Astrocyte (in vitro differentiated cells and primary cell): ENCODE measurements around the gene TMOD1. TPM values are rescaled to one million over a fixed set of nuclear protein-coding genes. Genes with fewer than 3 reads are reported as not detected.
A peak's percentile ranks its signal among the peaks of the same experiment; 100 is the strongest.

Source experiments
- DNase-seq: peaks from one replicate; pipeline ENCODE4 v3.0.0-alpha.2; 2010; ENCODE audit warnings: low read depth
- FAIRE-seq: peaks from 2 replicates; lab custom pipeline; 2011; peaks lifted over from hg19 to GRCh38; lab: Jason Lieb, UNC
- H2AFZ ChIP-seq: 2 replicates; pipeline ENCODE4 v1.6.0; 2012; ENCODE audit warnings: low read depth, low read length, inconsistent platforms
- H3K27ac ChIP-seq: 2 replicates; pipeline ENCODE4 v1.5.1; 2011; ENCODE audit warnings: low read depth, low read length, inconsistent platforms
- H3K27me3 ChIP-seq: 2 replicates; pipeline ENCODE4 v1.6.0; 2011; ENCODE audit warnings: low read length, inconsistent platforms; ENCODE audit not compliant: insufficient read depth
- H3K36me3 ChIP-seq: 2 replicates; pipeline ENCODE4 v1.5.1; 2011; ENCODE audit warnings: low read length, inconsistent platforms; ENCODE audit not compliant: insufficient read depth
- H3K4me1 ChIP-seq: 2 replicates; pipeline ENCODE4 v1.5.1; 2011; ENCODE audit warnings: low read length, inconsistent platforms; ENCODE audit not compliant: insufficient read depth
- H3K4me2 ChIP-seq: 2 replicates; pipeline ENCODE4 v1.6.0; 2012; ENCODE audit warnings: low read length, inconsistent platforms
- H3K4me3 ChIP-seq: 2 replicates; pipeline ENCODE4 v1.5.1; 2011; ENCODE audit warnings: low read depth, mild to moderate bottlenecking, low read length, inconsistent platforms; ENCODE audit not compliant: insufficient read depth
- H3K79me2 ChIP-seq: 2 replicates; pipeline ENCODE4 v1.6.0; 2012; ENCODE audit warnings: mild to moderate bottlenecking, low read length, inconsistent platforms; ENCODE audit not compliant: insufficient read depth
- H3K9ac ChIP-seq: 2 replicates; pipeline ENCODE4 v1.6.0; 2012; ENCODE audit warnings: mild to moderate bottlenecking, low read length, inconsistent platforms
- H3K9me3 ChIP-seq: 2 replicates; pipeline ENCODE4 v1.5.1; 2012; ENCODE audit warnings: low read depth, mild to moderate bottlenecking, low read length, inconsistent platforms; ENCODE audit not compliant: insufficient read depth
- H4K20me1 ChIP-seq: 2 replicates; pipeline ENCODE4 v1.6.0; 2012; ENCODE audit warnings: low read length, inconsistent platforms; ENCODE audit not compliant: insufficient read depth
- H3K27ac Mint-ChIP-seq: one replicate; pipeline ENCODE4 v1.8.0; 2021; ENCODE audit warnings: mild to moderate bottlenecking, mixed read lengths; ENCODE audit not compliant: unreplicated experiment
- H3K27me3 Mint-ChIP-seq: one replicate; pipeline ENCODE4 v1.8.0; 2021; ENCODE audit warnings: low read depth, mixed read lengths; ENCODE audit not compliant: unreplicated experiment
- H3K36me3 Mint-ChIP-seq: one replicate; pipeline ENCODE4 v1.8.0; 2021; ENCODE audit warnings: low read depth, mixed read lengths; ENCODE audit not compliant: unreplicated experiment
- H3K4me1 Mint-ChIP-seq: one replicate; pipeline ENCODE4 v1.8.0; 2021; ENCODE audit warnings: low read depth, mixed read lengths; ENCODE audit not compliant: unreplicated experiment
- H3K4me3 Mint-ChIP-seq: one replicate; pipeline ENCODE4 v1.8.0; 2021; ENCODE audit warnings: mild to moderate bottlenecking, moderate library complexity, mixed read lengths; ENCODE audit not compliant: unreplicated experiment
- H3K9me3 Mint-ChIP-seq: one replicate; pipeline ENCODE4 v1.8.0; 2021; ENCODE audit warnings: mild to moderate bottlenecking, mixed read lengths; ENCODE audit not compliant: unreplicated experiment
- EZH2 ChIP-seq: IDR thresholded peaks from 2 replicates; pipeline ENCODE4 v1.6.1; 2012; ENCODE audit warnings: mild to moderate bottlenecking, low read length, inconsistent platforms; ENCODE audit not compliant: insufficient read depth
- total RNA-seq: library from RNA; stranded (reverse); gene quantifications from 2 replicates; pipeline ENCODE4 v1.2.1, GENCODE V29; 2021
- TF ChIP-seq, protein P1 (sequence below): IDR thresholded peaks from 2 replicates; pipeline ENCODE4 v1.5.1; 2011; ENCODE audit warnings: low read depth, mild to moderate bottlenecking, inconsistent platforms, low read length, moderate library complexity; ENCODE audit not compliant: insufficient read depth

Gene TMOD1
- total RNA-seq, 1 donor from 2014 or later = 0.48 TPM

DNA sequence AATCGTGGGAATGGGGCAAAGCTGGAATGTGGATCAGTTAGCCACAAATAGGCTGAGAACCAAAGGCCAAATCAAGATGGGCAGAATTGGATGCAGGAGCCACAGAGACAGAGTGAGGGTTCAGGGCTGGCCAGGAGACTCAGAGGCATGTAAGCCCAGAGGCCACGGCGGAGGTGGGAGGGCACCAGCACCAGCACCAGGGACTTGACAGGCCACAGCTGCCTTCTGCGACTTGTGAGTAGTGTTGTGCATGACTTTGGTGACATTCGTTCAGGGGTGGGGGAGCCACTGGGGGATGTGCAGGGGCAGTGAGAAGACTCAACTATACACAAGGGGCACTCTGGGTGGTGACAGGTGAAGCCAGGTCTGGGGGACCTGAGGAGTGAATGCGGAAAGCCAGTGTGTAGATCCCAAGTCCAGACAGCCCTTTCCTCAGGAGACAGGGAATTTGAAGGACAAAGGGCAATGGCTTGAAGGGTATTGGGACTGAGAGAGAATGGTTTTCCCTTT is 53.2 kb downstream of the TMOD1 start:
- TF ChIP-seq, protein P1, sequence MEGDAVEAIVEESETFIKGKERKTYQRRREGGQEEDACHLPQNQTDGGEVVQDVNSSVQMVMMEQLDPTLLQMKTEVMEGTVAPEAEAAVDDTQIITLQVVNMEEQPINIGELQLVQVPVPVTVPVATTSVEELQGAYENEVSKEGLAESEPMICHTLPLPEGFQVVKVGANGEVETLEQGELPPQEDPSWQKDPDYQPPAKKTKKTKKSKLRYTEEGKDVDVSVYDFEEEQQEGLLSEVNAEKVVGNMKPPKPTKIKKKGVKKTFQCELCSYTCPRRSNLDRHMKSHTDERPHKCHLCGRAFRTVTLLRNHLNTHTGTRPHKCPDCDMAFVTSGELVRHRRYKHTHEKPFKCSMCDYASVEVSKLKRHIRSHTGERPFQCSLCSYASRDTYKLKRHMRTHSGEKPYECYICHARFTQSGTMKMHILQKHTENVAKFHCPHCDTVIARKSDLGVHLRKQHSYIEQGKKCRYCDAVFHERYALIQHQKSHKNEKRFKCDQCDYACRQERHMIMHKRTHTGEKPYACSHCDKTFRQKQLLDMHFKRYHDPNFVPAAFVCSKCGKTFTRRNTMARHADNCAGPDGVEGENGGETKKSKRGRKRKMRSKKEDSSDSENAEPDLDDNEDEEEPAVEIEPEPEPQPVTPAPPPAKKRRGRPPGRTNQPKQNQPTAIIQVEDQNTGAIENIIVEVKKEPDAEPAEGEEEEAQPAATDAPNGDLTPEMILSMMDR = no peak
- no peak for TF ChIP-seq EZH2
- no peaks in the 10 kb centered on the region for H3K9me3 Mint-ChIP-seq
- peaks cover 4% of the 10 kb centered on the region for H3K4me1 Mint-ChIP-seq
- H3K27me3 Mint-ChIP-seq = peaks cover 40% of the 10 kb centered on the region
- no peaks in the 10 kb centered on the region for H3K79me2 ChIP-seq
- no peaks in the 10 kb centered on the region for H3K9me3 ChIP-seq
- H2AFZ ChIP-seq = no peak overlapping the region
- H3K4me2 ChIP-seq = no peak overlapping the region
- H3K27me3 ChIP-seq = peaks cover 2% of the 10 kb centered on the region
- H3K27ac ChIP-seq = no peak overlapping the region
- H3K4me3 Mint-ChIP-seq = no peak overlapping the region
- no peaks in the 10 kb centered on the region for H3K36me3 ChIP-seq
- no peaks in the 10 kb centered on the region for H4K20me1 ChIP-seq
- no peak overlapping the region for H3K9ac ChIP-seq
- H3K4me3 ChIP-seq = no peak overlapping the region
- FAIRE-seq (no peak), DNase-seq (no peak)
- peaks cover 5% of the 10 kb centered on the region for H3K4me1 ChIP-seq
- H3K36me3 Mint-ChIP-seq = no peaks in the 10 kb centered on the region
- H3K27ac Mint-ChIP-seq = no peak overlapping the region

DNA sequence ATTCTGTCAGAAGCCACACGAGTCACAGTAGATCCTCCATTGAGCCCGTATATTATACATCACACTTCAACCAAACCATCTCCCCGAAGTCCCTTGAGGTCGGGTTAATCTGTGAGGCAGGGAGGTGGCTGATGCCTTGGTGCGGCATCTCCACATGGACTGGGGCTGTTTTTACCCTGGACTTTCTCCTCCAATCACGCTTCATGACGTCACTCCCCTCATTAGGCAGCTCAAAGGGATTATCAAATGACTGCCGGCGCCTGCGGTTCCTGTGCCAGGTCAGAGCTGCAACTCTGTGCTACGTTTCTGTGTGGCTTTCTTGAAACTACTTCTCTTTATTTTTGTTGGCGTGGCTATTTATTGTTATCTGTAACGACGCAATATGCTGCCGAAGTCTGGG is 53.7 kb downstream of the TMOD1 start:
- no peaks in the 10 kb centered on the region for H3K9me3 Mint-ChIP-seq
- Histone ChIP-seq H3K9ac (no peak overlapping the region), H3K27ac (no peak overlapping the region), H3K79me2 (no peaks in the 10 kb centered on the region), H3K4me3 (no peak overlapping the region), H3K4me2 (no peak overlapping the region), H3K27me3 (peaks cover 2% of the 10 kb centered on the region), H3K9me3 (no peaks in the 10 kb centered on the region), H3K36me3 (no peaks in the 10 kb centered on the region), H4K20me1 (no peaks in the 10 kb centered on the region), H2AFZ (peak overlapping the region; percentile 69), H3K4me1 (peaks cover 5% of the 10 kb centered on the region)
- no peaks in the 10 kb centered on the region for H3K36me3 Mint-ChIP-seq
- no peak for FAIRE-seq
- peak; percentile 7 for DNase-seq
- no peak overlapping the region for H3K4me3 Mint-ChIP-seq
- peaks cover 40% of the 10 kb centered on the region for H3K27me3 Mint-ChIP-seq
- no peak for TF ChIP-seq EZH2
- TF ChIP-seq, protein P1 = no peak
- H3K27ac Mint-ChIP-seq = no peak overlapping the region
- H3K4me1 Mint-ChIP-seq = peaks cover 4% of the 10 kb centered on the region

DNA sequence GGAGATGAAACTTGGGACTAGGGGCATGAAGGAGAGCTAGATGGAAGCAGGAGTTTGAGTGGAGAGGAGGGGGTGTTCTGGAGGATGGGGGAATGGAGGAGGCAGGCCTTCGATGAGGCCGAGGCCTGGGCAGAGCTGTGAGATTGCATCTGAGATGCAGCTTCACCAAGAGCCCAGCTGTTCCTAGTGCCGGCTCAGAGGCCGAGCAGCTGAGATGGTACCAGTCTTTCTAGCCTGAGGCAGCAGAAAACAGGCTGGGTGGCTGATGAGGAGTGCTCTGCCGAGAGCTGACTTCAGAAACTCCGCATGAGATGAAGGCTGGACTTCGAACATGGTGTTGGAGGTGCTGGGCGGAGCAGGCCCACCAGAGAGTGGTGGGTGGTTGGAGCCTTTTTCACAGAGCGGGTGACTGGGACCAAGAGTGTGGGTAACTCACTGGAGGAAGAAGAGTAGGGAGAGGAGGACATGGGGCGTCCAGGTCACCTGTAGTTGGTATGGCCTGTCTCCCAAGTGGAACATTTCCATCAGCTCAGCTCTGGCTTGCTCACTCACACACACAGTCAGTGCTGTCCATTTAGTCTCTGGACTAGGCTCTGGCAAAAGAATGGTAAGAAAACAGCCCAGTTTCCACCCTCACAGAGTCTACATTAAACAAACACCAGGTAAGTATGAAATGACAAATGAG is 54.7 kb downstream of the TMOD1 start:
- H3K27ac Mint-ChIP-seq = no peak overlapping the region
- TF ChIP-seq, protein P1 = no peak
- no peak for TF ChIP-seq EZH2
- Histone ChIP-seq H3K4me3 (no peak overlapping the region), H3K27me3 (peaks cover 2% of the 10 kb centered on the region), H3K9me3 (no peaks in the 10 kb centered on the region), H3K79me2 (no peaks in the 10 kb centered on the region), H4K20me1 (no peaks in the 10 kb centered on the region), H3K4me1 (peaks cover 5% of the 10 kb centered on the region), H2AFZ (no peak overlapping the region), H3K9ac (no peak overlapping the region), H3K4me2 (no peak overlapping the region), H3K27ac (no peak overlapping the region), H3K36me3 (no peaks in the 10 kb centered on the region)
- H3K27me3 Mint-ChIP-seq = peaks cover 40% of the 10 kb centered on the region
- no peak overlapping the region for H3K4me3 Mint-ChIP-seq
- no peaks in the 10 kb centered on the region for H3K36me3 Mint-ChIP-seq
- H3K9me3 Mint-ChIP-seq = no peaks in the 10 kb centered on the region
- H3K4me1 Mint-ChIP-seq = peaks cover 4% of the 10 kb centered on the region
- DNase-seq (no peak), FAIRE-seq (no peak)
